Measurements from ENCODE around the gene CD52. TPM values are rescaled to one million over a fixed set of nuclear protein-coding genes. Genes with fewer than 3 reads are reported as not detected.
"Not testable (repeated sequence)": the region's sequence is repeated elsewhere in the genome, so short reads cannot be mapped to it uniquely, and the experiment has no call there.

Gene CD52
- total and polyA plus RNA-seq, 2 of the 13 experiments (the other 11 are each of a cell fraction or from before 2014, with no cell fraction given), result 0.32 TPM; not detected in 1

DNA sequence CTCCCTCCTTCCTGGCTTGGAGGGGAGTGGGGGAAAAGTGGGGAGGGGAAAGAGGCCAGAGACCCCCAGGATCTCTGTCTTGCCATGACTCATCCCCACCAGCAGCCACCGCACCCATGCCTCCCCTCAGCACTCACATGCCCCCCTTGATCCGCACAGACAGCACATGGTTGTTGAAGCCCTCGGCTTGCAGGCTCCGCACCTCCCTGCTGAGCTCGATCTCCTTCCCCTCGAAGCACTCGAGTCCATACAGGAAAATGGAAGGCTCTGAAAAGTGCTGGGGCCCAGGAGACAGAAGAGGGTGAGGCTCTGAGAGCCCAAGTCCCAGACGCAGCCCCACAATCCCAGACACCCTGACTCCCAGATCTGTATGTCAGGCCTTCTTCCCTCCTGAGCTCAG, 10.8 kb downstream of the CD52 start:
- DNase-seq (ENCODE audit: low spot score) (no peak), ATAC-seq (no peak), FAIRE-seq (no peak)
- TF ChIP-seq DNMT1 (CRISPR knock-in tag; IDR thresholded peaks at IDR 0.05) (no peak), HOXA5 (CRISPR knock-in tag; IDR thresholded peaks at IDR 0.05) (no peak), ZNF589 (CRISPR knock-in tag; conservative IDR thresholded peaks at IDR 0.05) (no peak), HMG20B (CRISPR knock-in tag; conservative IDR thresholded peaks at IDR 0.05) (no peak)
- TF ChIP-seq, protein P1, sequence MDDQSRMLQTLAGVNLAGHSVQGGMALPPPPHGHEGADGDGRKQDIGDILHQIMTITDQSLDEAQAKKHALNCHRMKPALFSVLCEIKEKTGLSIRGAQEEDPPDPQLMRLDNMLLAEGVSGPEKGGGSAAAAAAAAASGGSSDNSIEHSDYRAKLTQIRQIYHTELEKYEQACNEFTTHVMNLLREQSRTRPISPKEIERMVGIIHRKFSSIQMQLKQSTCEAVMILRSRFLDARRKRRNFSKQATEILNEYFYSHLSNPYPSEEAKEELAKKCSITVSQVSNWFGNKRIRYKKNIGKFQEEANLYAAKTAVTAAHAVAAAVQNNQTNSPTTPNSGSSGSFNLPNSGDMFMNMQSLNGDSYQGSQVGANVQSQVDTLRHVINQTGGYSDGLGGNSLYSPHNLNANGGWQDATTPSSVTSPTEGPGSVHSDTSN (CRISPR knock-in tag; IDR thresholded peaks at IDR 0.05; ENCODE audit: borderline replicate concordance), result no peak
- TF ChIP-seq, protein P2, sequence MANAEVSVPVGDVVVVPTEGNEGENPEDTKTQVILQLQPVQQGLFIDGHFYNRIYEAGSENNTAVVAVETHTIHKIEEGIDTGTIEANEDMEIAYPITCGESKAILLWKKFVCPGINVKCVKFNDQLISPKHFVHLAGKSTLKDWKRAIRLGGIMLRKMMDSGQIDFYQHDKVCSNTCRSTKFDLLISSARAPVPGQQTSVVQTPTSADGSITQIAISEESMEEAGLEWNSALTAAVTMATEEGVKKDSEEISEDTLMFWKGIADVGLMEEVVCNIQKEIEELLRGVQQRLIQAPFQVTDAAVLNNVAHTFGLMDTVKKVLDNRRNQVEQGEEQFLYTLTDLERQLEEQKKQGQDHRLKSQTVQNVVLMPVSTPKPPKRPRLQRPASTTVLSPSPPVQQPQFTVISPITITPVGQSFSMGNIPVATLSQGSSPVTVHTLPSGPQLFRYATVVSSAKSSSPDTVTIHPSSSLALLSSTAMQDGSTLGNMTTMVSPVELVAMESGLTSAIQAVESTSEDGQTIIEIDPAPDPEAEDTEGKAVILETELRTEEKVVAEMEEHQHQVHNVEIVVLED (CRISPR knock-in tag; IDR thresholded peaks at IDR 0.05; ENCODE audit: borderline replicate concordance), result no peak
- TF ChIP-seq, protein P3, sequence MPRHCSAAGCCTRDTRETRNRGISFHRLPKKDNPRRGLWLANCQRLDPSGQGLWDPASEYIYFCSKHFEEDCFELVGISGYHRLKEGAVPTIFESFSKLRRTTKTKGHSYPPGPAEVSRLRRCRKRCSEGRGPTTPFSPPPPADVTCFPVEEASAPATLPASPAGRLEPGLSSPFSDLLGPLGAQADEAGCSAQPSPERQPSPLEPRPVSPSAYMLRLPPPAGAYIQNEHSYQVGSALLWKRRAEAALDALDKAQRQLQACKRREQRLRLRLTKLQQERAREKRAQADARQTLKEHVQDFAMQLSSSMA (CRISPR knock-in tag; IDR thresholded peaks at IDR 0.05), result no peak
- TF ChIP-seq, protein P4, sequence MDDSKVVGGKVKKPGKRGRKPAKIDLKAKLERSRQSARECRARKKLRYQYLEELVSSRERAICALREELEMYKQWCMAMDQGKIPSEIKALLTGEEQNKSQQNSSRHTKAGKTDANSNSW (CRISPR knock-in tag; IDR thresholded peaks at IDR 0.05; ENCODE audit: borderline replicate concordance), result no peak
- Histone ChIP-seq H3K79me2 (ENCODE audit: insufficient read depth, low read length) (no peaks in the 10 kb centered on the region), H4K20me1 (ENCODE audit: insufficient read depth, low read length) (no peaks in the 10 kb centered on the region), H3K9ac (ENCODE audit: insufficient read depth, low read depth, low read length) (no peak overlapping the region), H3K9me3 (ENCODE audit: low read length) (no peaks in the 10 kb centered on the region), H3K27ac (ENCODE audit: extremely low read length, insufficient read depth, low read length) (no peak overlapping the region), H2AFZ (ENCODE audit: low read length) (no peak overlapping the region), H3K27me3 (ENCODE audit: control insufficient read depth in 1 of 2, insufficient read depth in 2 of 2, low read length in 2 of 2) (no peaks in the 10 kb centered on the region), H3K36me3 (replicated peaks in 1 of 2; ENCODE audit: control insufficient read depth in 1 of 2, insufficient read depth in 2 of 2, low read length in 2 of 2) (no peaks in the 10 kb centered on the region), H3K4me2 (ENCODE audit: low read depth, low read length) (no peak overlapping the region), H3K4me1 (ENCODE audit: insufficient read depth, low read length) (no peaks in the 10 kb centered on the region), H3K4me3 (replicated peaks in 1 of 3; ENCODE audit: insufficient read depth in 1 of 3, low read depth in 2 of 3, low read length in 3 of 3) (no peak overlapping the region)
- in situ Hi-C loops (cut with HindIII; ENCODE audit: extremely low pct_ligation_motif_present, low pct_unique_long_range_greater_than_20kb), result no loop called here
- BruUV-seq (replicated peaks), result no TSS peak
- ChIA-PET POLR2A (interaction anchor here (1.0 to 2.7 kb wide), 4 partner anchors 14 to 30 kb away, joined by 3 to 12 read pairs (median 6); no protein-coding TSS in a partner anchor), CTCF (ENCODE audit: low intra/inter-chr PET ratio, low total read pairs) (interaction anchor here (2.5 kb wide), 1 partner anchor 35 kb away, joined by 12 read pairs; no protein-coding TSS in a partner anchor)
- 97% methylated on average over 7 of the region's 8 CpGs for WGBS (ENCODE audit: low lambda C conversion rate)
- intact Hi-C loops (cut with micrococcal nuclease; ENCODE audit: unreplicated experiment), result no loop called here

DNA sequence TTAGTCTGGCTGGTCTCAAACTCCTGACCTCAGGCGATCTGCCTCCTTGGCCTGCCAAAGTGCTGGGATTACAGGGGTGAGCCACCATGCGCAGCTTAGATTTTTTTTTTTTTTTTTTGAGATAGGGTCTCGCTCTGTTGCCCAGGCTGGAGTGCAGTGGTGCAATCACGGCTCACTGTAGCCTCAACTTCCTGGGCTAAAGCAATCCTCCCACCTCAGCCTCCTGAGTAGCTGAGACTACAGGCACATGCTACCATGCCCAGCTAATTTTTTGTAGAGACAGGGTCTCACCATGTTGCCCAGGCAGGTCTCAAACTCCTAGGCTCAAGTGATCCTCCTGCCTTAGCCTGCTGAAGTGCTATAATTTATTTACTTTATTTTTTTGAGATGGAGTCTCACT, 11.6 kb downstream of the CD52 start:
- DNase-seq (ENCODE audit: low spot score); H3K79me2 ChIP-seq (ENCODE audit: insufficient read depth, low read length); H3K4me1 ChIP-seq (ENCODE audit: insufficient read depth, low read length); in situ Hi-C loops (cut with HindIII; ENCODE audit: extremely low pct_ligation_motif_present, low pct_unique_long_range_greater_than_20kb); H3K9ac ChIP-seq (ENCODE audit: insufficient read depth, low read depth, low read length); H3K4me2 ChIP-seq (ENCODE audit: low read depth, low read length); intact Hi-C loops (cut with micrococcal nuclease; ENCODE audit: unreplicated experiment); H3K9me3 ChIP-seq (ENCODE audit: low read length); ATAC-seq; H3K27me3 ChIP-seq (ENCODE audit: control insufficient read depth in 1 of 2, insufficient read depth in 2 of 2, low read length in 2 of 2); H2AFZ ChIP-seq (ENCODE audit: low read length); H3K27ac ChIP-seq (ENCODE audit: extremely low read length, insufficient read depth, low read length); FAIRE-seq; H3K4me3 ChIP-seq (replicated peaks in 1 of 3; ENCODE audit: insufficient read depth in 1 of 3, low read depth in 2 of 3, low read length in 3 of 3); H3K36me3 ChIP-seq (replicated peaks in 1 of 2; ENCODE audit: control insufficient read depth in 1 of 2, insufficient read depth in 2 of 2, low read length in 2 of 2); BruUV-seq (replicated peaks); H4K20me1 ChIP-seq (ENCODE audit: insufficient read depth, low read length): not testable (repeated sequence)
- 98% methylated on average over 4 of the region's 4 CpGs for WGBS (ENCODE audit: low lambda C conversion rate)
- POLR2A ChIA-PET, result interaction anchor here (1.0 to 2.7 kb wide), 4 partner anchors 13 to 30 kb away, joined by 3 to 12 read pairs (median 4); no protein-coding TSS in a partner anchor
- CTCF ChIA-PET (ENCODE audit: low intra/inter-chr PET ratio, low total read pairs), result interaction anchor here (2.5 kb wide), 1 partner anchor 34 kb away, joined by 12 read pairs; no protein-coding TSS in a partner anchor

Measured in HepG2 (cell line).